ENCODE measurements around the gene DXO. TPM values are rescaled to one million over a fixed set of nuclear protein-coding genes. Genes with fewer than 3 reads are reported as not detected.
A peak's percentile ranks its signal among the peaks of the same experiment; 100 is the strongest.

The DXO gene
- total RNA-seq, 2 experiments from 2014 or later, result 30.0 to 31.1 TPM

DNA sequence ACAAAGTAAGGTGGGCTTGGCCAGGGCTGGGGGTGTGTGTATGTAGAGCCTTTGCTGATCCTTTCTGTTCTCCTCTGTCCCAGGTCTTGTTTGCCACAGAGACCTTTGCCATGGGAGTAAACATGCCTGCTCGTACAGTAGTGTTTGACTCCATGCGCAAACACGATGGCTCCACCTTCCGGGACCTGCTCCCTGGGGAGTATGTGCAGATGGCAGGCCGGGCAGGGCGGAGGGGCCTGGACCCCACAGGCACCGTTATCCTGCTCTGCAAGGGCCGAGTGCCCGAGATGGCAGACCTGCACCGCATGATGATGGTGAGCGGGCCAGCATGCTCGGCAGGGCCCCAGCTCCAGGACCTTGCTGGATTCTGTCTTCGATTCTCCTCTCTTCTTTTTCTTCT lies 6.2 kb downstream of the DXO start:
- Histone ChIP-seq H3K9me3 (ENCODE audit: control insufficient read depth in 1 of 2, insufficient read depth in 1 of 2, low read length in 2 of 2) (no peaks in the 10 kb centered on the region), H3K27ac (ENCODE audit: low read depth in 1 of 2, low read length in 2 of 2) (no peak overlapping the region), H3K36me3 (ENCODE audit: insufficient read depth, low read length) (peaks cover 97% of the 10 kb centered on the region), H3K27me3 (ENCODE audit: control insufficient read depth in 1 of 2, insufficient read depth in 2 of 2, low read length in 2 of 2) (no peaks in the 10 kb centered on the region), H3K4me1 (ENCODE audit: insufficient read depth, low read length) (peaks cover 10% of the 10 kb centered on the region), H3K4me3 (ENCODE audit: low read length) (no peak overlapping the region)
- H3K27ac Mint-ChIP-seq, result no peak overlapping the region
- DNase-seq (no peak), ATAC-seq (ENCODE audit: poor library complexity) (no peak)
- TF ChIP-seq, protein P1, sequence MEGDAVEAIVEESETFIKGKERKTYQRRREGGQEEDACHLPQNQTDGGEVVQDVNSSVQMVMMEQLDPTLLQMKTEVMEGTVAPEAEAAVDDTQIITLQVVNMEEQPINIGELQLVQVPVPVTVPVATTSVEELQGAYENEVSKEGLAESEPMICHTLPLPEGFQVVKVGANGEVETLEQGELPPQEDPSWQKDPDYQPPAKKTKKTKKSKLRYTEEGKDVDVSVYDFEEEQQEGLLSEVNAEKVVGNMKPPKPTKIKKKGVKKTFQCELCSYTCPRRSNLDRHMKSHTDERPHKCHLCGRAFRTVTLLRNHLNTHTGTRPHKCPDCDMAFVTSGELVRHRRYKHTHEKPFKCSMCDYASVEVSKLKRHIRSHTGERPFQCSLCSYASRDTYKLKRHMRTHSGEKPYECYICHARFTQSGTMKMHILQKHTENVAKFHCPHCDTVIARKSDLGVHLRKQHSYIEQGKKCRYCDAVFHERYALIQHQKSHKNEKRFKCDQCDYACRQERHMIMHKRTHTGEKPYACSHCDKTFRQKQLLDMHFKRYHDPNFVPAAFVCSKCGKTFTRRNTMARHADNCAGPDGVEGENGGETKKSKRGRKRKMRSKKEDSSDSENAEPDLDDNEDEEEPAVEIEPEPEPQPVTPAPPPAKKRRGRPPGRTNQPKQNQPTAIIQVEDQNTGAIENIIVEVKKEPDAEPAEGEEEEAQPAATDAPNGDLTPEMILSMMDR (IDR thresholded peaks at IDR 0.05), result no peak
- H3K4me3 Mint-ChIP-seq, result no peak overlapping the region
- H3K9me3 Mint-ChIP-seq, result no peaks in the 10 kb centered on the region
- no peaks in the 10 kb centered on the region for H3K27me3 Mint-ChIP-seq
- CTCF ChIA-PET, result no interaction called here
- POLR2A ChIA-PET, result no interaction called here
- H3K4me1 Mint-ChIP-seq (ENCODE audit: low read depth), result peaks cover 12% of the 10 kb centered on the region
- intact Hi-C loops (cut with DNase I, micrococcal nuclease), result no loop called here
- peaks cover 97% of the 10 kb centered on the region for H3K36me3 Mint-ChIP-seq (ENCODE audit: low read depth)

DNA sequence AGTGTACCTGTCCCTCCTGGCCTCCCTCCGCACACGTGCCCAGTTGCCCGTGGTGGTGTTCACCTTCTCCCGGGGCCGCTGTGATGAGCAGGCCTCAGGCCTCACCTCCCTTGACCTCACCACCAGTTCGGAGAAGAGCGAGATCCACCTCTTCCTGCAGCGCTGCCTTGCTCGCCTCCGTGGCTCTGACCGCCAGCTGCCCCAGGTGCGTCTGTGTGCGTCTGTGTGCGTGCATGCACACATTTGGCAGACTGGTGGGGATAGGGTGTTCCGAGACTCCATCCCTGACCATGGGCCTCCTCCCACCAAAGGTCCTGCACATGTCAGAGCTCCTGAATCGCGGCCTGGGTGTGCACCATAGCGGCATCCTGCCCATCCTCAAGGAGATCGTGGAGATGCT lies 8.0 kb downstream of the DXO start:
- Mint-ChIP-seq H3K27me3 (no peaks in the 10 kb centered on the region), H3K4me3 (no peak overlapping the region), H3K36me3 (ENCODE audit: low read depth) (peaks cover 91% of the 10 kb centered on the region), H3K27ac (no peak overlapping the region), H3K4me1 (ENCODE audit: low read depth) (peaks cover 18% of the 10 kb centered on the region), H3K9me3 (no peaks in the 10 kb centered on the region)
- DNase-seq, result no peak
- POLR2A ChIA-PET, result no interaction called here
- Histone ChIP-seq H3K27ac (ENCODE audit: low read depth in 1 of 2, low read length in 2 of 2) (no peak overlapping the region), H3K4me3 (ENCODE audit: low read length) (no peak overlapping the region), H3K27me3 (ENCODE audit: control insufficient read depth in 1 of 2, insufficient read depth in 2 of 2, low read length in 2 of 2) (no peaks in the 10 kb centered on the region), H3K9me3 (ENCODE audit: control insufficient read depth in 1 of 2, insufficient read depth in 1 of 2, low read length in 2 of 2) (no peaks in the 10 kb centered on the region), H3K4me1 (ENCODE audit: insufficient read depth, low read length) (peaks cover 19% of the 10 kb centered on the region), H3K36me3 (ENCODE audit: insufficient read depth, low read length) (peaks cover 87% of the 10 kb centered on the region)
- intact Hi-C loops (cut with DNase I, micrococcal nuclease), result no loop called here
- TF ChIP-seq, protein P1 (IDR thresholded peaks at IDR 0.05), result no peak
- no peak for ATAC-seq (ENCODE audit: poor library complexity)
- CTCF ChIA-PET, result no interaction called here

DNA sequence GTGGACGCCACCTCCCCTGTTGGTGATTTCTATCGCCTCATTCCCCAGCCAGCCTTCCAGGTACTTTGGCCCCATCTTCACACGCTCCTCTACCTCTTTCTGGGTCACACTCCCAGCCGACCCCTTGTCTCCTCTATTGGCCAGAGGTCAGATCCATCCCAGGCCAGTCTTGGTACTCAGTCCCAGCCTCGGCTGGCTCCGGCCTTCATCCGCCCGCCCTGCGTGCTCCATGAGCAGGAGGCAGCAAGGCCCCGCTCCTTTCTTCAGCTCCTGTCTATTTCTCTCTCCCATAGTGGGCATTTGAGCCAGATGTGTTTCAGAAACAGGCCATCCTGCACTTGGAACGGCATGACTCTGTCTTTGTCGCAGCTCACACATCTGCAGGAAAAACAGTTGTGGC lies 10.3 kb downstream of the DXO start:
- ATAC-seq (ENCODE audit: poor library complexity) (no peak), DNase-seq (no peak)
- Histone ChIP-seq H3K27ac (ENCODE audit: low read depth in 1 of 2, low read length in 2 of 2) (no peak overlapping the region), H3K4me1 (ENCODE audit: insufficient read depth, low read length) (peaks cover 30% of the 10 kb centered on the region), H3K9me3 (ENCODE audit: control insufficient read depth in 1 of 2, insufficient read depth in 1 of 2, low read length in 2 of 2) (no peaks in the 10 kb centered on the region), H3K27me3 (ENCODE audit: control insufficient read depth in 1 of 2, insufficient read depth in 2 of 2, low read length in 2 of 2) (no peaks in the 10 kb centered on the region), H3K4me3 (ENCODE audit: low read length) (no peak overlapping the region), H3K36me3 (ENCODE audit: insufficient read depth, low read length) (peaks cover 73% of the 10 kb centered on the region)
- TF ChIP-seq, protein P1 (IDR thresholded peaks at IDR 0.05), result no peak
- Mint-ChIP-seq H3K9me3 (no peaks in the 10 kb centered on the region), H3K36me3 (ENCODE audit: low read depth) (peaks cover 82% of the 10 kb centered on the region), H3K27ac (peak overlapping the region; percentile 56), H3K4me3 (no peak overlapping the region), H3K4me1 (ENCODE audit: low read depth) (peaks cover 38% of the 10 kb centered on the region), H3K27me3 (no peaks in the 10 kb centered on the region)
- intact Hi-C loops (cut with DNase I, micrococcal nuclease), result no loop called here
- POLR2A ChIA-PET, result interaction anchor here (1.0 kb wide), 1 partner anchor 10 kb away, joined by 4 read pairs; the partner anchor contains the start of gene DXO
- CTCF ChIA-PET, result no interaction called here
